HepG2 (cell line): ENCODE measurements around the gene MATR3. TPM values are rescaled to one million over a fixed set of nuclear protein-coding genes. Genes with fewer than 3 reads are reported as not detected.

Experiments
- ATAC-seq: fragments of 200-7000 bp; cut with Tn5 transposase; 3 replicates; pipeline ENCODE4 v1.9.1; 2020; ENCODE audit warnings: mild to moderate bottlenecking, moderate library complexity
- BruUV-seq: library from RNA; stranded (reverse); fragments of 400-500 nt; replicated peaks from 2 replicates; lab custom pipeline; 2021; lab: Mats Ljungman, UMichigan
- CTCF ChIA-PET: fragments of 300-600 bp; formaldehyde crosslinking; extraction: SDS; loops from one replicate; lab custom pipeline; 2021; ENCODE audit warnings: low total read pairs, inconsistent platforms, low intra/inter-chr PET ratio; lab: Yijun Ruan, JAX
- POLR2A ChIA-PET: fragments of 350-600 bp; sonication (Branson Sonifier 250); formaldehyde crosslinking; loops from one replicate; lab custom pipeline; 2020; ENCODE audit warnings: antibody characterized with exemption, inconsistent platforms; lab: Yijun Ruan, JAX
- DNase-seq: peaks from one replicate; pipeline ENCODE4 v3.0.0-alpha.2; 2015; ENCODE audit warnings: low spot score
- FAIRE-seq: peaks from 3 replicates; lab custom pipeline; 2011; peaks lifted over from hg19 to GRCh38; lab: Jason Lieb, UNC
- H2AFZ ChIP-seq: one replicate; pipeline ENCODE4 v1.6.1; 2011; ENCODE audit warnings: low read length, inconsistent platforms
- H3K27ac ChIP-seq: fragments of 300-600 bp; 3 replicates; pipeline ENCODE4 v1.8.0; 2011; ENCODE audit warnings: mixed run types, mild to moderate bottlenecking, mixed read lengths, low read length, inconsistent platforms; ENCODE audit not compliant: insufficient read depth; ENCODE audit errors: extremely low read length
- H3K27me3 ChIP-seq, 2 experiments: fragments of 200-600 bp in 1 of 2; 2 replicates in 1 of 2; 3 replicates in 1 of 2; pipeline versions ENCODE4 v1.6.0 to v1.8.0; 2011; ENCODE audit warnings: low read length in 2 of 2, mild to moderate bottlenecking in 2 of 2, moderate library complexity in 2 of 2, inconsistent platforms in 1 of 2; ENCODE audit not compliant: insufficient read depth in 2 of 2, control insufficient read depth in 1 of 2
- H3K36me3 ChIP-seq, 2 experiments: fragments of 200-600 bp in 1 of 2; replicated peaks in 1 of 2; 2 replicates in 1 of 2; 3 replicates in 1 of 2; pipeline versions ENCODE4 v1.5.1 to v1.8.0; 2011; ENCODE audit warnings: low read length in 2 of 2, inconsistent platforms in 1 of 2; ENCODE audit not compliant: insufficient read depth in 2 of 2, control insufficient read depth in 1 of 2
- H3K4me1 ChIP-seq: 2 replicates; pipeline ENCODE4 v1.5.1; 2012; ENCODE audit warnings: low read length, inconsistent platforms; ENCODE audit not compliant: insufficient read depth
- H3K4me2 ChIP-seq: 2 replicates; pipeline ENCODE4 v1.6.0; 2011; ENCODE audit warnings: low read depth, low read length, inconsistent platforms
- H3K4me3 ChIP-seq, 3 experiments: fragments of 200-600 bp in 1 of 3; sonication (generic), shearing (Covaris generic) in 1 of 3; replicated peaks in 1 of 3; 2 replicates each; pipeline ENCODE4 v1.5.1; 2011 to 2016; ENCODE audit warnings: low read length in 3 of 3, inconsistent platforms in 2 of 3, low read depth in 2 of 3, mild to moderate bottlenecking in 2 of 3, control low read depth in 1 of 3, mixed read lengths in 1 of 3; ENCODE audit not compliant: insufficient read depth in 1 of 3
- H3K79me2 ChIP-seq: one replicate; pipeline ENCODE4 v1.6.1; 2011; ENCODE audit warnings: low read length, inconsistent platforms; ENCODE audit not compliant: insufficient read depth
- H3K9ac ChIP-seq: 2 replicates; pipeline ENCODE4 v1.6.0; 2011; ENCODE audit warnings: mild to moderate bottlenecking, low read depth, low read length, inconsistent platforms; ENCODE audit not compliant: insufficient read depth
- H3K9me3 ChIP-seq: 2 replicates; pipeline ENCODE4 v1.5.1; 2012; ENCODE audit warnings: mild to moderate bottlenecking, low read length
- H4K20me1 ChIP-seq: 2 replicates; pipeline ENCODE4 v1.6.0; 2011; ENCODE audit warnings: inconsistent platforms, mild to moderate bottlenecking, low read length, moderate library complexity; ENCODE audit not compliant: insufficient read depth
- CCAR2 ChIP-seq: fragments of 200-400 bp; formaldehyde crosslinking; optimal IDR thresholded peaks from 2 replicates; pipeline ENCODE3; 2018; ENCODE audit warnings: low read depth, mild to moderate bottlenecking, low read length, moderate library complexity
- CREB1 ChIP-seq, 2 experiments: fragments of 450-650 bp in 1 of 2; IDR thresholded peaks; 2 replicates each; pipeline ENCODE4 v1.6.1; 2016 to 2017; ENCODE audit warnings: control low read depth in 1 of 2, mild to moderate bottlenecking in 1 of 2, missing compliant biosample characterization in 1 of 2, missing genetic modification characterization in 1 of 2
- GLI4 ChIP-seq: sonication (generic); formaldehyde crosslinking; IDR thresholded peaks from 2 replicates; pipeline ENCODE4 v1.5.1; 2020; ENCODE audit warnings: missing genetic modification reagents, mild to moderate bottlenecking, moderate library complexity, borderline replicate concordance
- HNF4A ChIP-seq: sonication (generic); formaldehyde crosslinking; IDR thresholded peaks from 2 replicates; pipeline ENCODE4 v1.4.0; 2020; ENCODE audit warnings: missing genetic modification reagents
- ISX ChIP-seq: sonication (generic); formaldehyde crosslinking; conservative IDR thresholded peaks from 2 replicates; pipeline ENCODE4 v1.5.0; 2020; ENCODE audit warnings: missing genetic modification reagents
- KAT8 ChIP-seq: IDR thresholded peaks from 2 replicates; pipeline ENCODE4 v1.6.1; 2016; ENCODE audit warnings: missing genetic modification reagents, missing compliant biosample characterization
- MIXL1 ChIP-seq: IDR thresholded peaks from 2 replicates; pipeline ENCODE4 v1.6.1; 2016
- XRCC5 ChIP-seq: fragments of 200-400 bp; formaldehyde crosslinking; optimal IDR thresholded peaks from 2 replicates; pipeline ENCODE3; 2017; ENCODE audit warnings: mild to moderate bottlenecking, low read length
- ZBTB44 ChIP-seq: sonication (generic); formaldehyde crosslinking; IDR thresholded peaks from 2 replicates; pipeline ENCODE4 v1.4.0; 2020; ENCODE audit warnings: missing genetic modification reagents
- WGBS: methylation state at CpG from one replicate; pipeline ENCODE4 v1.1.6; 2017; ENCODE audit warnings: low lambda C conversion rate; 5-methylcytosine and 5-hydroxymethylcytosine counted together
- in situ Hi-C: cut with HindIII; loops from 2 replicates; pipeline ENCODE4 v1.10.0; 2017; ENCODE audit warnings: low pct_unique_long_range_greater_than_20kb; ENCODE audit not compliant: extremely low pct_ligation_motif_present
- intact Hi-C: fragments of 100-400 bp; cut with micrococcal nuclease; formaldehyde crosslinking; loops from one replicate; pipeline ENCODE4 v1.10.0; 2022; ENCODE audit not compliant: unreplicated experiment
- polyA plus RNA-seq, 8 experiments: library from polyadenylated mRNA; depleted of rRNA in 3 of 8; stranded (reverse) in 7 of 8; unstranded in 1 of 8; fragments of >200 nt; fragmentation: Illumina TruSeq in 4 of 8; extraction: Trizol in 4 of 8; gene quantifications; 2 replicates each; pipeline versions ENCODE4 v1.2.1 to v1.2.3, GENCODE V29; 2011 to 2016; ENCODE audit warnings: low read depth in 4 of 8, missing spikeins in 1 of 8, mixed read lengths in 1 of 8; ENCODE audit not compliant: insufficient read depth in 1 of 8
- total RNA-seq, 5 experiments: library from RNA; depleted of rRNA; stranded (reverse); fragments of >200 nt; fragmentation: Illumina TruSeq; extraction: Trizol; gene quantifications; 2 replicates each; pipeline ENCODE4 v1.2.3, GENCODE V29; 2016; ENCODE audit warnings: low read depth in 1 of 5
- TF ChIP-seq, protein P1 (sequence below): IDR thresholded peaks from 2 replicates; pipeline ENCODE4 v1.6.1; 2016; ENCODE audit warnings: missing compliant biosample characterization, missing genetic modification reagents, borderline replicate concordance

MATR3 gene
- total and polyA plus RNA-seq, 2 of the 13 experiments (the other 11 are each of a cell fraction or from before 2014, with no cell fraction given), result 94.2 to 341 TPM

DNA sequence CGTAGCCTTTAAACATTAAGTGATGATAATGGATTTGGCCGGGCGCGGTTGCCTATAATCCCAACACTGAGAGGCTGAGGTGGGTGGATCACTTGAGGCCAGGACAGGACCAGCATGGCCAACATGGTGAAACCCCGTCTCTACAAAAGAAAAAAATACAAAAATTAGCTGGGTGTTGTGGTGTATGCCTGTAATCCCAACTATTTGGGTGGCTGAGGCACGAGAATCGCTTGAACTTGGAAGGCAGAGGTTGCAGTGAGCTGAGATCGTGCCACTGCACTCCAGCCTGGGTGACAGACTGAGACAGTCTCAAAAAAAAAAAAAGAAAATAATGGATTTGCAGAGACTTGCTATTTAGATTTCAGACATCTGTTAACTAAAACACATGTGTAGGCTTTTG is 9.2 kb upstream of the MATR3 start:
- Histone ChIP-seq H3K27me3 (no peaks in the 10 kb centered on the region), H3K27ac (no peak overlapping the region), H3K9ac (no peak overlapping the region), H3K9me3 (no peaks in the 10 kb centered on the region), H4K20me1 (peaks cover 4% of the 10 kb centered on the region; the same call in 1 of the 2 replicates), H3K36me3 (peaks cover 13 to 47% of the 10 kb centered on the region in 2 experiments), H3K4me2 (no peak overlapping the region), H3K79me2 (peaks cover 24% of the 10 kb centered on the region), H3K4me3 (no peak overlapping the region), H2AFZ (no peak overlapping the region), H3K4me1 (peaks cover 40% of the 10 kb centered on the region)
- BruUV-seq, result no TSS peak
- CTCF ChIA-PET, result no interaction called here
- TF ChIP-seq ZBTB44 (CRISPR knock-in tag) (no peak), CREB1 (IDR thresholded peaks at IDR 0.05) (no peak), CREB1 (CRISPR knock-in tag; IDR thresholded peaks at IDR 0.05) (no peak), XRCC5 (no peak), CCAR2 (no peak), GLI4 (CRISPR knock-in tag) (no peak), MIXL1 (CRISPR knock-in tag) (no peak), KAT8 (CRISPR knock-in tag) (no peak), ISX (CRISPR knock-in tag) (no peak), HNF4A (CRISPR knock-in tag) (no peak)
- TF ChIP-seq, protein P1, sequence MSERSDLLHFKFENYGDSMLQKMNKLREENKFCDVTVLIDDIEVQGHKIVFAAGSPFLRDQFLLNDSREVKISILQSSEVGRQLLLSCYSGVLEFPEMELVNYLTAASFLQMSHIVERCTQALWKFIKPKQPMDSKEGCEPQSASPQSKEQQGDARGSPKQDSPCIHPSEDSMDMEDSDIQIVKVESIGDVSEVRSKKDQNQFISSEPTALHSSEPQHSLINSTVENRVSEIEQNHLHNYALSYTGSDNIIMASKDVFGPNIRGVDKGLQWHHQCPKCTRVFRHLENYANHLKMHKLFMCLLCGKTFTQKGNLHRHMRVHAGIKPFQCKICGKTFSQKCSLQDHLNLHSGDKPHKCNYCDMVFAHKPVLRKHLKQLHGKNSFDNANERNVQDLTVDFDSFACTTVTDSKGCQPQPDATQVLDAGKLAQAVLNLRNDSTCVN (CRISPR knock-in tag), result no peak
- POLR2A ChIA-PET, result interaction anchor here (1.0 kb wide), 1 partner anchor 9 kb away, joined by 5 read pairs; the partner anchor contains the start of gene MATR3
- FAIRE-seq (no peak), ATAC-seq (no peak), DNase-seq (no peak)
- intact Hi-C loops (no loop called here), in situ Hi-C loops (no loop called here)
- WGBS, result 96% methylated on average over 8 of the region's 8 CpGs
